WTC11 (cell line): ENCODE data around the gene CA11.

Source experiments
- ATF1 ChIP-seq: sonication (generic); formaldehyde crosslinking; IDR thresholded peaks from 2 replicates; pipeline ENCODE4 v1.8.1; 2023; ENCODE audit warnings: mild to moderate bottlenecking, moderate library complexity, missing genetic modification reagents
- ATF2 ChIP-seq: sonication (generic); formaldehyde crosslinking; IDR thresholded peaks from 2 replicates; pipeline ENCODE4 v1.8.1; 2022; ENCODE audit warnings: low read depth, missing genetic modification reagents, borderline replicate concordance
- E2F5 ChIP-seq: sonication (generic); formaldehyde crosslinking; IDR thresholded peaks from 2 replicates; pipeline ENCODE4 v1.8.1; 2022; ENCODE audit warnings: mild to moderate bottlenecking, moderate library complexity, missing genetic modification reagents
- ELF4 ChIP-seq: sonication (generic); formaldehyde crosslinking; IDR thresholded peaks from 2 replicates; pipeline ENCODE4 v1.8.1; 2022; ENCODE audit warnings: low read depth, mild to moderate bottlenecking, moderate library complexity, missing genetic modification reagents
- FOXP4 ChIP-seq: sonication (generic); formaldehyde crosslinking; IDR thresholded peaks from 2 replicates; pipeline ENCODE4 v1.8.0; 2022; ENCODE audit warnings: mild to moderate bottlenecking, missing genetic modification reagents
- IRF1 ChIP-seq: sonication (generic); formaldehyde crosslinking; IDR thresholded peaks from 2 replicates; pipeline ENCODE4 v1.8.0; 2023; ENCODE audit warnings: missing genetic modification reagents
- SMAD3 ChIP-seq: sonication (generic); formaldehyde crosslinking; IDR thresholded peaks from 2 replicates; pipeline ENCODE4 v1.8.0; 2022; ENCODE audit warnings: missing genetic modification reagents, mild to moderate bottlenecking, borderline replicate concordance
- STAT6 ChIP-seq: sonication (generic); formaldehyde crosslinking; conservative IDR thresholded peaks from 2 replicates; pipeline ENCODE4 v1.8.1; 2023; ENCODE audit warnings: mild to moderate bottlenecking, low read depth, missing genetic modification reagents, moderate library complexity
- TEAD4 ChIP-seq: sonication (generic); formaldehyde crosslinking; IDR thresholded peaks from 2 replicates; pipeline ENCODE4 v1.8.0; 2022; ENCODE audit warnings: mild to moderate bottlenecking, missing genetic modification reagents
- ZNF425 ChIP-seq: fragments of 250-450 bp; sonication (Bioruptor Pico); conservative IDR thresholded peaks from 2 replicates; pipeline ENCODE4 v1.9.0; 2021; ENCODE audit warnings: mild to moderate bottlenecking
- TF ChIP-seq, protein P1 (sequence below): fragments of 200-600 bp; IDR thresholded peaks from 2 replicates; pipeline ENCODE4 v1.8.0; 2022; ENCODE audit warnings: antibody characterized with exemption
- TF ChIP-seq, protein P2 (sequence below): sonication (generic); formaldehyde crosslinking; IDR thresholded peaks from 2 replicates; pipeline ENCODE4 v1.8.0; 2022; ENCODE audit warnings: mild to moderate bottlenecking, missing genetic modification reagents

DNA sequence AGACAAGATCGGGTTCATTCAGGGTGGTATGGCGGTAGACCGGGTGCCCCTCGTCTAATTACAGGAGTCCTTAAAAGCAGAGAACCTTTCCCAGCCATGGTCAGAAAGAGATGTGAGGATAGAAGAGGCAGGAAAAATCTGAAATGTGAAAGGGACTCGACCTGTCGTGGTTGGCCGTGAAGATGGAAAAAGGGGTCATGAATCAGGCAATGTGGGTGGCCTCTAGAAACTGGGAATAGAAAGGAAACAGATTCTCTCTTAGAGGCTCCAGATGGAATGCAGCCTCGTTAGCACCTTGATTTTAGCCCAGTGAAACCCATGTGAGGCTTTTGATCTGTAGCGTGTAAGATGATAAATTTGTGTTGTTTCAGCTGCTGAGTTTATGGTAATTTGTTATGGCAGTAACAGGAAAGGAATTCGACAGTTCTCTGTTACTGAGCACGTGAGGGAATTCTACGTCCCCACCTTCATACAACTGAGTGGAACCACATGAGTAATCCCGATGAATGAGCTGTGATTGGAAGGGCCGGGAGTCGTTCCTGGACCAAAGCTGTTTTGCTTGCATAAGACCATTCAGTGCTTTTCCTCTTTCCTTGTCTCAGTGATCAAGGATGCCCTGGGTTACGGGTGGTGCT lies 11.0 kb upstream of the CA11 start:
- TF ChIP-seq STAT6 (CRISPR knock-in tag) = no peak
- TF ChIP-seq, protein P1, sequence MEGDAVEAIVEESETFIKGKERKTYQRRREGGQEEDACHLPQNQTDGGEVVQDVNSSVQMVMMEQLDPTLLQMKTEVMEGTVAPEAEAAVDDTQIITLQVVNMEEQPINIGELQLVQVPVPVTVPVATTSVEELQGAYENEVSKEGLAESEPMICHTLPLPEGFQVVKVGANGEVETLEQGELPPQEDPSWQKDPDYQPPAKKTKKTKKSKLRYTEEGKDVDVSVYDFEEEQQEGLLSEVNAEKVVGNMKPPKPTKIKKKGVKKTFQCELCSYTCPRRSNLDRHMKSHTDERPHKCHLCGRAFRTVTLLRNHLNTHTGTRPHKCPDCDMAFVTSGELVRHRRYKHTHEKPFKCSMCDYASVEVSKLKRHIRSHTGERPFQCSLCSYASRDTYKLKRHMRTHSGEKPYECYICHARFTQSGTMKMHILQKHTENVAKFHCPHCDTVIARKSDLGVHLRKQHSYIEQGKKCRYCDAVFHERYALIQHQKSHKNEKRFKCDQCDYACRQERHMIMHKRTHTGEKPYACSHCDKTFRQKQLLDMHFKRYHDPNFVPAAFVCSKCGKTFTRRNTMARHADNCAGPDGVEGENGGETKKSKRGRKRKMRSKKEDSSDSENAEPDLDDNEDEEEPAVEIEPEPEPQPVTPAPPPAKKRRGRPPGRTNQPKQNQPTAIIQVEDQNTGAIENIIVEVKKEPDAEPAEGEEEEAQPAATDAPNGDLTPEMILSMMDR = no peak
- no peak for TF ChIP-seq TEAD4
- TF ChIP-seq, protein P2, sequence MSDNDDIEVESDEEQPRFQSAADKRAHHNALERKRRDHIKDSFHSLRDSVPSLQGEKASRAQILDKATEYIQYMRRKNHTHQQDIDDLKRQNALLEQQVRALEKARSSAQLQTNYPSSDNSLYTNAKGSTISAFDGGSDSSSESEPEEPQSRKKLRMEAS = no peak
- no peak for TF ChIP-seq ATF1 (CRISPR knock-in tag)
- TF ChIP-seq ZNF425 (CRISPR knock-in tag) = no peak
- no peak for TF ChIP-seq FOXP4 (CRISPR knock-in tag)
- no peak for TF ChIP-seq ATF2 (CRISPR knock-in tag)
- no peak for TF ChIP-seq SMAD3
- no peak for TF ChIP-seq IRF1 (CRISPR knock-in tag)
- no peak for TF ChIP-seq E2F5
- no peak for TF ChIP-seq ELF4 (CRISPR knock-in tag)
